Measurements from ENCODE around the gene RAPGEF1.

The RAPGEF1 gene

DNA sequence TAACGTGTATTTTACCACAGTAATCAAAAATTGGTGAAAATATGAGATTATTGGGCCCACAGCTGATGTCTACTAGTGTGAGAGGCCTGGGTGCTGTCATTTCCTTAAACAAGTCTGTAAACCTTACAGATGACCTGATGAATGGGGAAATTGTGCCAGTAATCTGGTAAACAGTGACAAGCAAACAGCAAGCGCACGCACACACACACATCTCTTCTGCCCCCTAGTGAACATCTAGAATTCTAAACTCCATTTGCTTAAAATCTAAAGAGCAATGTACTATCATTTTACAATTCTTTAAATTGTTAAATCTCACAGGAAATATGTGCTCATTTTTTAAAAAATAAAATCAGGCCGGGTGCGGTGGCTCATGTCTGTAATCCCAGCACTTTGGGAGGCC lies 7.5 kb upstream of the RAPGEF1 start:
- no peak for DNase-seq (ENCODE audit: low read depth)

DNA sequence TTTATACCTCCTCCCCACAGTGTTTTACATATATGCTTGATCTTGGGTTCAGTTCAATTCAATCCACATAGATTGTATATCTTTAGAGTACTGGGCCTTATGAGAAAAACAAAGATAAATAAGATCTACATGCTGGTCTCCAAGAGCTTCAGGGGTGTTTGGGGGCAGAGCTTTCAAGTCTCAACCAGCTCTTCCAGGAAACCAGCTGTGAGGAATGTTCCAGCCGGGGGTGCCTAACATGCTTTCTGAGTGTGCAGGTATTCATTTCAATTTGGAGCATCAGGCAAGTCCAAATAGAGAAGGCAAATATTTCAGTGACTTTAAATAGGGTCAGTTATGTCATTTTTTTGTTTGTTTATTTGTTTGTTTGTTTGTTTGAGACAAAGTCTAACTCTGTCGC lies 5.7 kb upstream of the RAPGEF1 start:
- no peak for DNase-seq (ENCODE audit: low read depth)

DNA sequence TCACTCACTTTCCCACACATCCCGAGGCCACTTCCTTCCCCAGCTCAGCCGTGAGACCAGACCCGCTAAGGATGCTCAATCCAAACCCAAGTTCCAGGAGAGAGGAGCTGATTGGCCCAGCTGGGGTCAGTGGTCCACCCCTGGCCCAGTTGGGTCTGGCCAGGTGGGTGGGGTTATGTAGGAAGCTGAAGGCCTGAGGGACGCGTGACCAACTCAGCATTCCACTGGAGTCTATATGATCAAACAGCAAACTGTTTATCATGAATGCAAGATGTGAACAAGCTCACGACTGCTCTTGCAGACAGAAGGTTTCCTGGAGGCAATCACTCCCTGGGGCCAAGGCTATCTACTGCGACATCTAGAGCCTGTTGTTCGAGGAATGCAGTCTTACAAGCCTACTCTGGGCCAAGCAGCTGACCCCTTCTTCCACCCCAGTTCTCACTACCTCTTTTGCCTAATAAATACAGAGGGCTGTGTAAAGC lies 4.9 kb upstream of the RAPGEF1 start:
- DNase-seq (ENCODE audit: low read depth) = no peak

DNA sequence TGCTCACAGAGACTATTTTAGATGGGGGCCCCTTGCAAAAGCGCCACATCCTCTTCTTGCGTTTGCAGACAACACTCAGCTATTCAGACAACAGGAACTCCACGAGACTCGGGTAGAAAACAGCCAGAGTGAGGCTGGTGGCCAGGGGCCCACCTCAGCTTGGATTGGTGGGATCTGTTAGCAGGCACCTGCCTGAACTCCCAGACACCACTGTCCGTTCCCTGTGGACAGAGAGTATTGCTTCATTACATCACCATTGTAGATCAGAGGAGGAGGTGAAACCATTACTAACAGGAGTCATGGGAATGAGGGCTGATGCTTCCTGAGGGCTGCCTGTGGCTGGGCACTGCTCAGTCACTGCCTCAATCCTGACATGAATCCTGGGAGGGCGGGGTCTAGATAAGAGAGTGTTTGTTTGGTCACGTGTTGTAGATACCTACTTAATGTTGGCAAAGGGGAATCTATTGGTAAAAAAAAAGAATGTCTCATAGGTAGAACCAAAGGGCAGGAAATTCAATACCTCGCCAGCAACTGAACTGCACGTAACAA lies 4.4 kb upstream of the RAPGEF1 start:
- no peak for DNase-seq (ENCODE audit: low read depth)

DNA sequence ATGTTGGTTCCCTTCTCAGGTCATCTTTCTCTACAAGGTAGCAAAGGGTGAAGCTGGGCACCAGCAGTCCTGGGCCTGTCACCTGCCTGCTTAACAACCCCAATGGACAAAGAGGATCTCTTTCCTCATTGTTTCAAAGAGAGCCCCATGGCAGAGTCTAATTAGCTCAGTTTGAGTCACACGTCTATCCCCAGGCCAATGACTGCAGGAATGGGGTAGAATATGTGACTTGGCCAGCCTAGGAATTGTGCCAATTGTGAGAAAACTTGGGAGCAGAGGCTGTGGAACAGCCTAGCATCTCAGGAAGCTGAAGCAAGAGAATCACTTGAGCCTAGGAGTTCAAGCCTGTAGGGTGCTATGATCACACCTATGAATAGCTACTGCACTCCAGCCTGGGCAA lies 3.6 kb upstream of the RAPGEF1 start:
- DNase-seq (ENCODE audit: low read depth) = no peak

DNA sequence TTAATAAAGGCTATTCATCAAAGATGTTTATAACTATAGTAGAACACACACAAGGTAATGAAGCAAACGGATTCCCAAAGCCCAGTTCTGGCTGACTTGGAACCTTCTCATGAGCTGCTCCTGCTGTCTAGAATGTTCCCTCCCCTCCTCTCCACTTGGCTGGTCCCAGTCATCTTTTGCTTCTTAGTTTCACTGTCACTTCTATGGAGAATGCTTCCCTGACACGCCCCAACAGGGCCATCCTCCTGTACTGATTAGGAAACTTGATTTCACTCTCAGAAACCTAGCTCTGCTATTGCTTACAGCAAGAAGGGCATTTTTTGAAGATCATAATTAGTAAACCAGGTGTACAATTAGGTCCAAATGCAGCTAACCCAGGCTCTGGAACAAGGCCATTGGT lies 3.2 kb upstream of the RAPGEF1 start:
- DNase-seq (ENCODE audit: low read depth) = no peak

DNA sequence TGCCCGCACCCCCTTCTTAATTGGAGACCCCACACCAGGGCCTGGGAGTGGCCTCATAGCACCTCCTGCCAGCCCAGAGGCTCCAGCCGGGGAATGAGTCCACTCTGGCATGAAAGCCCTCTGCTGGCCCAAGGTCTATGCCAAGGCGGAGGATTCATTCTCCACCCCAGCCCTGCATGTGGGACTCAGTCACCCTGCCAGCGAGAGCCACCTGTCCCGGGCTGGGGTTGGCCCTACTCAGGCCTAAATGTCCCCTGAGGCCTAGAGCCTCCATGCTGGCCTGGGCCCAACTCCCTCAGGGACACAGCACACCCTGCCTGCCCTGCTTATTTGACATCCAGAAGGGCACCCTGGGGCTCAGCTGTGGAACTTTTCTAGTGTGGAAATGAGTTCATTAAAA lies 1.0 kb upstream of the RAPGEF1 start:
- DNase-seq (ENCODE audit: low read depth) = no peak

DNA sequence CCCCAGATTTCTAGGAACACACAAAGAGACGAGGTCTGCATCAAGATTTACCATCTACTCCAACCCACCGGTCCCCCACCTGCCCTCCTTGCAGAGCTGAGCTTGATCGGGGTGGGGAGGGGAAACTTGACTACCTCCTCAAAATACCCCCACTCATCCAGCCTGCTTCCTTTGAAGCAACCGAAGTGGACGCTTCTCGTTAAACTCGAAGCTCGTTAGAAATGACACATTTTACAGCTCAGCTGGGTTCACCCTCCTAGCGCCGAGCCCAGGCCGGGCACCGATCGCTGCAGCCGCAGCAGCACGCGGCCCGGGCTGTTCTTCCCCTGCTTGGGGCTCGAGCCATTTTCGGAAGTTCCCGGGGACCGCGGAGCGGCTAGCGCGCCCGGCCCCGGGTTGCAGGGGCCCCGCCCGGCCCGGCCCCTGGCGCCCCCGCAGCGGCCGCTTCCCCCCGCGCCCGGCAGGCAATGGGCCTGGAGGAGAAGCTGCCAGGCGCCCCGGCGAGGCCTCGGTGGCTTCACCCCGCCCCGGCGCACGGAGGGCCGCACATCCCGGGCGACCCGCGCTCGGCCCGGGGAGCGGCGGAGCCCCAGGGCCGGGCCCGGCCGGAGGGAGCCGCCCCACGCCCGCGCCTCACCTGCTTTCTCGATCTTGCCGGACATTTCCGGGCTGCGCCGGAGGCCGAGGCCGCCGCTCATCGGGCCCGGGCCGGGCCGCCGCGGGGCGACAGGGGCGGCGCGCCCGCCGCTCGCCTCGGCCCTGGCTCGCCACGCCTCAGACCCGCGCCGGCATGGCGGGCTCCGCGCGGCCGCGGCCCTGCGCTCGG lies 530 bp downstream of the RAPGEF1 start:
- no peak for DNase-seq (ENCODE audit: low read depth)

DNA sequence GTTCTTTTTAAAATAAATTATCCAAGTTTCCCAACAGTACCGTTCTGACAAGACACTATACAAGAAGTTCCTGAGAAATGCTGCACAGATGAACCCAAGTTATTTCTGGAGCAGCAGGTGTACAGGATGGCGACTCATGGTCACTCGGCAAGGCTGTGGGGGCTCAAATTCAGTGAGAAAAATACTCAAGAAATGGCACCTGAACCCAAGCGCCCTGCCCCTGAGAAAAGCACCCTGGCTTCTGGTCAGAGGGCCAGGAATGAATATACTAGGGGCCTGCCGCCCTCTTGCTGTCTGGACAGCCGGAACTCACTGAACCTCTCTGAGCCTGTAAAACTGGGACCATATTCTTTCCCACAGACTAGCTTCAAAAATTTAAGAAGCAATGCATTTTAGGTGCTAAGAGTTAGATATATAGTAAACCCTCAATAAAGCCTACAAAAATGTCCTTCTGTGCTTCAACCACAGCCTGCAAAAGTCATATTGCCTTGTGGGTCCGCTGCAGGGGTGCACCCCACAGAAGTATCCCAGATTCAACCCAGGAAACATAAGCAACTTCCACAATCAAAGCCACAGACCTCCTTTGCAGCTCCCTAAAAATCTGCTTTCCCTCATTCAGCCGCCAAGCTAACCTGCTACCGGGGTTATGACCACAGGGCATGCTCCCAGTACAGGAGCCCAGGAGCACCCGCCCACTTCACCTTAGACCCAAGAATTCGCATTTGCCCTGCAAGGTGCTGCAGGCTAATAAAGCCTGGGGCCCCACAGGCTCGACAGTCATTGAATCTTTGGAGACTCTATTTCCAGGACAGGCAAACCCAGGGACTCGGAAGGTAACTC lies 1.4 kb downstream of the RAPGEF1 start:
- DNase-seq (ENCODE audit: low read depth) = no peak

DNA sequence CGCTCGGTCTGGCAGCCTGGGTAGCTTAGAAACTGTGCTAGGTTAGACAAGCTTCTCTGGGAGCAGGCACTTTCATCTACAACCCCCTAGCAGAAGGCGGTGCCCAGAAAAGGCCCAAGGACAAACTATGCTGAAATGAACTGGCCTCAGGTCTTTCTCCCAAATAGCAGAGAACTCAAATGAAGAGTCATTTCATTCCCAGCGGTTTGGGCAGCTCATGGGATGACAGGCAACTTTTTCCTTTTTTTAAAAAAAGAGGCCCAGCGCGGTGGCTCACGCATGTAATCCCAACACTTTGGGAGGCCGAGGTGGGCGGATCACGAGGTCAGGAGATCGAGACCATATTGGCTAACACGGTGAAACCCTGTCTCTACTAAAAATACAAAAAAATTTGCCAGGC lies 2.5 kb downstream of the RAPGEF1 start:
- DNase-seq (ENCODE audit: low read depth) = no peak

DNA sequence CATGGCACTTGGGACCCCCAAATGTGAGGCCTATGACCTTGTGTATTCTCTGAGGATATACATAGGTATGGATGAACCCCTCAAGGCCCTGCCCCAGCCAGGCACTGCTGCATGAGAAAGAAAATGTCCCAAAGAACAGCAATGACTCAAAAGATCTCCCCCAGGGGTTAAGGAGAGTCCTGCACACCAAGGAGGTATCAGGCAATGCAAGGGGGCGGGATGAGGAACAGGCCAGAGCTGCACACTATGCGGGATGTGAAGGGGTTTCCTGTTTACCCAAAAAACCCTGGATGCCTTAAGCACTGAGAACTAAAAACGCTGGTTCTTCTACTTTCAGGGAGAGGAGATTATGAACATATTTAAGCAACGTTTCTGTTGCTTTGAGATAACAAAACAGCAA lies 3.4 kb downstream of the RAPGEF1 start:
- DNase-seq (ENCODE audit: low read depth) = no peak

DNA sequence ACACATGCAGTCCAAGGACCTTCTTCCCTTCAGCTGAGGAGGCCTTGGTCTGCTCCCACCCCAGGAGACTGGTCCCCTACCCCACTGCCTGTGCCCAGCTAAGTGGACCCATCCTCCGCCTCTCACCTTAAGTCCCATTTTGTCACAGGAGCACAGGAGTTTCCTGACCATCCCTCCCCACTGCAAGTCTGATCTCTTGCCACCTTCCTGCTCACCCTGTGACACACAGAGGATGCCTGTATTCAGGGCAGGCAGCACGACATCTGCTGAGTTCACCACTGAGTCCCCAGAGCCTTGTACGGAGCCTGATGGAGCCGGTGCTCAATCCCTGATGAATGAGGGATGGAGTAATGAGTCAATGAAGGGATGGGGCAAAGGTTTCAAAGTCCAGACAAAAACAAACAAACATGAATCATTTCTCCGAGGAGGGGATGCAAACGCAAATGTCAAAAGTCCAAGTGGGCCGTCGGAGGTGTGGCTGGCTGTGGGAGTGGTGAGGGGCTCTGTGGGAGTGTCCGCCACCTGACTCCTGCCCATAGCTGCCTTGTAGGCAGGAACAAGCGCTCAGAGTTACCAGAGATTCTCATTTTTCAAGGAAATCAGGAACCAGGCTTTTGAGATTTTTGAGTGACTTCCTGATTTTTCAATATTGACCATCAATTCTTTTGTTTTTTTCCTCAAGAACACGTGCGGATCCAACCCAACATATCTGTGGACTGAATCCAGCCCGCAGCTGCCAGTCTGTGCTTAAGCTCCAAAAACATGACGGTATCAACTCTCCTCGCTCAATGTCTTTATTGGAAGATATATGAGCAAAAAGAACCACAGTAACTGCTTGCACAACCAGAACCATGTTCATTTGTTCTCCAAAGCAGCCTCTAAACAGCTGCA lies 4.4 kb downstream of the RAPGEF1 start:
- no peak for DNase-seq (ENCODE audit: low read depth)

DNA sequence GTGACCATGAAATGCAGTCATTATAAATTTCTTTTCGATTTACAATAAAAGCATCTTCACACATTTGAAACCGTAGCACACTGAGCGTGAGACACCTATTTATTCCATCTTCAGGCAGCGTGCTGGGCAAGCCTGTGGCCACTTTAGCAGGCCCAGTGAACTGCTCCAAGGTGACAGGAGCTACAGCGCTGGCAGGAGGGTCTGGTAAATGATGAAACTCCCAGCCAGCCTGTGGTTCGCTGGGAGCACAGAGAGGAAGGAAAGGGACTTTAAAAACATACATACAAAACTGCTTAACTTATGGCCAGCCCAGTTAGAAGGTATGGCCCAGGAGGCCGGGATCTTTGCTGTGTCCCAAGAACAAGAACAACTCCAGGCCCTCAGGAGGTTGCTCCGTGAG lies 5.1 kb downstream of the RAPGEF1 start:
- no peak for DNase-seq (ENCODE audit: low read depth)

DNA sequence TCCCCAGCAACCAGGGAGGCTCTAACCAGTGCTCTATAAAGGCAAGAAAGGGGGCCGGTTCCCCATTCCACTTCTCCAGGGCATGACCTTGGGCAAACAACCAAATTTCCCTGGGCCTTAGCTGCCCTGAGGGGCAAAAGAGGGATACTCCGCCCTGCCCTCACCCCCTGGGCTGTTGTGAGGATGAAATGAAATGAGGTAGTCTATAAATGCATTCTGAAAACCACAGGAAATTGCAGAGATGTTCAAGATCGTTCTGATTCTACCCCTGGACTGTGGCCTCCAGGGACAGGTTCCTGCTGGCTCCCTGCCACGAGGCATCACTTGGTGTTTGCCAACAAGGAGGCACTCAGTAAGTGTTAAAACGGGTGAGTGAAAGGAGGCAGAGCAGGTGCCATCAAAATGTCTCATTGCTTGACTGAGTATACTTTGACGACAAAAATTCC lies 5.7 kb downstream of the RAPGEF1 start:
- DNase-seq (ENCODE audit: low read depth) = no peak

DNA sequence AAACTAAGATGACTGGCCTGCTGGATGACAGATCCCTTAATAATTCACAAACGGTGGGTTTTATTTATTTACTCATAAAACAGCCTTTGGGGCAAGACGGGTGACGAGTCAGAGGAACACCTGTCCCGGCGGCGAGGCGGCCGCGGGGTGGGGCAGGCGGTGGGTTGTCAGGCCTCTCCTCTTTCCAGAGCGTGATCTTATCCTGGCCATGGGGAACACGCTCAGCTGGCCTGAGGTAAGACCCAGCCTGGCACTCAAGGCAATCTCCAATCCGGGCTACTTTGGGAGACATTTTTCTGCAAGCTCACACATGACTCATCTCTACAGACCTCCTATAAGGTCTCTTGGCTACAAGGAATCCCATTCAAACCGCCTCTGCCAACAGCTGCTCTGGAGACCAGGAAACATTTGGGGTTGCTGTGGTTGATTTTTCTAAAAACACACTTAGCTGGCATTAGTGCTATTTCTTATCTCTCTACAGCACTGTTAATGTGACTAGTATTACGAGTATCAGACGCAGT lies 6.3 kb downstream of the RAPGEF1 start:
- peak; percentile 48 for DNase-seq (ENCODE audit: low read depth)

DNA sequence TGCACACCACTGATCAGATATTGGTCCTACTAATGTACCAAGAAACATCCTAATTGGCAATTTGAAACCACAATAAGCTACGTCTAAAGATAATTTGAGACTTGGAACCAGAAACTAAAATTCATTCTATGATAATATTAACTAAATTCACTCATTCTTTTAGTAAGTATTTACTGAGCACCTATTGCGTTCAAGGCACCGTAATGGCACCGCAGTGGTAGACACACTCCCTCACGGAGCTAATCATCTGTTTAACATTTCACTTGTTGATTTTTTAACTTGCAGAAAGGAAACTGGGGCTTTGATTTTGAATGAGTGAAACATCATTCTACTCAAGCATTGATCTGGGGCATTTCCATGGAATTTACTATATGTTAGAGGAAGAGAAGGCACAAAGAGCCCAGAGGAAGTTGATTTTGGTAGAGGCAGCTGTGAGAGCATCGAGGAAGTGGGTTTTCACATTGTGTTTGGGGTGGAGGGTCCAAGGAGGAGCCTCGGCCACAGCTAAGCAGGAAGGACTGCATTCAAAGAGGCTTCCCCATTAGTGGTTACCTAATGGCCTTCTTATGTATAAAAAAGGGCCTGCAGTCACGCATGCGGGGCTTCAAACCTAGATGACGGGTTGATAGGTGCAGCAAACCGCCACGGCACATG lies 7.1 kb downstream of the RAPGEF1 start:
- no peak for DNase-seq (ENCODE audit: low read depth)

DNA sequence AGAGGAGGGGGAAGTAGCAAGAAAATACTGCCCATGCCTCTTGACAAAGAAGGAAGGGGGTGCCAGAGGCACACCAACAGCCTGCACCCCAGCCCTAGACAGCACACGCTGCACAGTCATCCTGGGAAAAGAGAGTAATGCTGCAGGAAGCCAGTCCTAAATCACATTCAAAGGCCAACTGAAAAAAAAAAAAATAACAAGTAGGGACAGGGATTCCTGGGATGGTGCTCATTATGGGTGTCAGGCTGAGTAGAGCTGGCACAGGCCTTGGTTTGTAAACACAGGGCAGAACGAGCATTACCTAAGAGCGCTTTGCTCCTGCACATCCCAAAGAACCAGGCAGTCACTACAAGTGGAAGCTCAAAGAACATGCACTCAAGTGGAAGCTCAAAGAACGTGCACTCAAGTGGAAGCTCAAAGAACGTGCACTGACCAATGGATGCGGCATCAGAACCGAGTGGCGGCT lies 7.8 kb downstream of the RAPGEF1 start:
- no peak for DNase-seq (ENCODE audit: low read depth)

DNA sequence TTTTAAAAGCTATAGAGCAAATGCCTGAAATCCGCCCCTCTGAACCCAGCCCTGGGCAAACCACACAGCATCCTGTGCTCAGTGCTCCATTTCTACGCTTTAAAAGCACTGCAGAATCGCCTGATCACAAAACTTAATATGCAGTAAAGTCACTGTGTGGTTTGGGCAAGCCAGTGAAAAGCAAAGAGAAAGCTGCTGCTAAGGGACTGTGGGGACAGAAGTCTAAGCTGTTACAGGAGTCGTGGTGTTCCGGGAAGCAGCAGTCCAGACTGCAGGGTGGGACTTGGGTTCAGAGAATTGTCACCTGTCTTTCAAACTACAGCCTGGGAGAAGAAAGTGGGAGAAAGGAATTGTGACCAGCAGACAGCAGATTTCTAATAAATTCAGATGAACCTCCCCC lies 8.2 kb downstream of the RAPGEF1 start:
- no peak for DNase-seq (ENCODE audit: low read depth)

DNA sequence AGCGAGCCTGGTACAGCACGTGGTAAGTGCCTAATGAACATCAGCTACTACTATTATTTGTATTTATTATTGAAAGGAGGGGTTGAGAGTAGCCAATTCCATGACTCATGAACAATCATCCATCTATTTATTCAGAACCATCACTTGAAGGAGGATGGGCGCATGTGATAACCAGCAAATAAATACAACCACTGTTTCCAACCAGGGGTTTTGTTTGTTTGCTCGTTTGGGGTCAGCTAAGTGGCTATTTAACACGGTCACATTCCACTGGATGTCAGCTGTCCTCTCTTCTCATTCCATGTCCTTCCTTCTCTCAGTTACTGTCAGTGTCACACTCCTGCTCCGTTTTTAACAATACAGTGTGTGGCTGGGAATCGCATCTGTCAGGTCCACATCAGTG lies 8.6 kb downstream of the RAPGEF1 start:
- DNase-seq (ENCODE audit: low read depth) = no peak

DNA sequence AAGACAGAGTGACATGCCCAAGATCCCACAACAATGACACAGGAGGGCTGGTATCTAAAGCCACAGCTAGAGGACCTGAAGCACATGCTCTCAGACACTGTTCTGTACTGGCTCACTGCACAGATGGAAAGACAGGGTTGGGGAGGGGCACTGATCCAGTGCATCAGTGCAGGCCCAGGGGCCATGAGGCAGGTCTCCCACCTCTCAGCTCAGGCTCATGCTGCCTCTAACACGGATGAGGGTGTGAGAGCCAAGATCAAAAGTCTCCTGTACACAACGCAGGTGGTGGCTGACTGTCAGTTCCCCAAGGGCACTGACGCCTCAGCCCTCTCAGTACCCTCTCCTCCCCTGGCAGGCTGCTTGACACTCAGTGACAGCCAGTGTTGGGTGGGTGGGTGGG lies 10.9 kb downstream of the RAPGEF1 start:
- DNase-seq (ENCODE audit: low read depth) = peak; percentile 46

DNA sequence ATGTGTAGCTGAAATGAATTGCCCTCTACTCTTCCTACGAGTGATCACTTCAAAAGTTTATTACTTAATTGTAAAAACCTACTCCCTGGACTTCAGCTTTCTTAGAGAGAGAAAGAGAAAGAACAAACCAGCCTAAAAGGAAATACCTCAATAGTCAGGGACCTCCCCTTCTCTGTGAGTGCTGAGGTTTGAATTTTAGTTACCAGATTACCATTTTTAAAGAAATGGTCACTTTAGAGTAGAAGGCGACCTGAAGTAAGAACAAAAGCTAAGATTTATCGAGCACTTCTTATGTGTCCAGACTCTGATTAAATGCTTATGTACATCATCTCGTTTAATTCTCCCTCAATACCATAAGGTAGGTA lies 11.3 kb downstream of the RAPGEF1 start:
- DNase-seq (ENCODE audit: low read depth) = no peak
